HepG2 (cell line): ENCODE results near the gene PPP1R27. TPM values are rescaled to one million over a fixed set of nuclear protein-coding genes. Genes with fewer than 3 reads are reported as not detected.
A peak's percentile ranks its signal among the peaks of the same experiment; 100 is the strongest.

ENCODE experiments used
- ATAC-seq: fragments of 200-7000 bp; cut with Tn5 transposase; 3 replicates; pipeline ENCODE4 v1.9.1; 2020; ENCODE audit warnings: mild to moderate bottlenecking, moderate library complexity
- BruUV-seq: library from RNA; stranded (reverse); fragments of 400-500 nt; replicated peaks from 2 replicates; lab custom pipeline; 2021; lab: Mats Ljungman, UMichigan
- CTCF ChIA-PET: fragments of 300-600 bp; formaldehyde crosslinking; extraction: SDS; loops from one replicate; lab custom pipeline; 2021; ENCODE audit warnings: low total read pairs, inconsistent platforms, low intra/inter-chr PET ratio; lab: Yijun Ruan, JAX
- POLR2A ChIA-PET: fragments of 350-600 bp; sonication (Branson Sonifier 250); formaldehyde crosslinking; loops from one replicate; lab custom pipeline; 2020; ENCODE audit warnings: antibody characterized with exemption, inconsistent platforms; lab: Yijun Ruan, JAX
- DNase-seq: peaks from one replicate; pipeline ENCODE4 v3.0.0-alpha.2; 2015; ENCODE audit warnings: low spot score
- FAIRE-seq: peaks from 3 replicates; lab custom pipeline; 2011; peaks lifted over from hg19 to GRCh38; lab: Jason Lieb, UNC
- H2AFZ ChIP-seq: one replicate; pipeline ENCODE4 v1.6.1; 2011; ENCODE audit warnings: low read length, inconsistent platforms
- H3K27ac ChIP-seq: fragments of 300-600 bp; 3 replicates; pipeline ENCODE4 v1.8.0; 2011; ENCODE audit warnings: mixed run types, mild to moderate bottlenecking, mixed read lengths, low read length, inconsistent platforms; ENCODE audit not compliant: insufficient read depth; ENCODE audit errors: extremely low read length
- H3K27me3 ChIP-seq, 2 experiments: fragments of 200-600 bp in 1 of 2; 2 replicates in 1 of 2; 3 replicates in 1 of 2; pipeline versions ENCODE4 v1.6.0 to v1.8.0; 2011; ENCODE audit warnings: low read length in 2 of 2, mild to moderate bottlenecking in 2 of 2, moderate library complexity in 2 of 2, inconsistent platforms in 1 of 2; ENCODE audit not compliant: insufficient read depth in 2 of 2, control insufficient read depth in 1 of 2
- H3K36me3 ChIP-seq, 2 experiments: fragments of 200-600 bp in 1 of 2; replicated peaks in 1 of 2; 2 replicates in 1 of 2; 3 replicates in 1 of 2; pipeline versions ENCODE4 v1.5.1 to v1.8.0; 2011; ENCODE audit warnings: low read length in 2 of 2, inconsistent platforms in 1 of 2; ENCODE audit not compliant: insufficient read depth in 2 of 2, control insufficient read depth in 1 of 2
- H3K4me1 ChIP-seq: 2 replicates; pipeline ENCODE4 v1.5.1; 2012; ENCODE audit warnings: low read length, inconsistent platforms; ENCODE audit not compliant: insufficient read depth
- H3K4me2 ChIP-seq: 2 replicates; pipeline ENCODE4 v1.6.0; 2011; ENCODE audit warnings: low read depth, low read length, inconsistent platforms
- H3K4me3 ChIP-seq, 3 experiments: fragments of 200-600 bp in 1 of 3; sonication (generic), shearing (Covaris generic) in 1 of 3; replicated peaks in 1 of 3; 2 replicates each; pipeline ENCODE4 v1.5.1; 2011 to 2016; ENCODE audit warnings: low read length in 3 of 3, inconsistent platforms in 2 of 3, low read depth in 2 of 3, mild to moderate bottlenecking in 2 of 3, control low read depth in 1 of 3, mixed read lengths in 1 of 3; ENCODE audit not compliant: insufficient read depth in 1 of 3
- H3K79me2 ChIP-seq: one replicate; pipeline ENCODE4 v1.6.1; 2011; ENCODE audit warnings: low read length, inconsistent platforms; ENCODE audit not compliant: insufficient read depth
- H3K9ac ChIP-seq: 2 replicates; pipeline ENCODE4 v1.6.0; 2011; ENCODE audit warnings: mild to moderate bottlenecking, low read depth, low read length, inconsistent platforms; ENCODE audit not compliant: insufficient read depth
- H3K9me3 ChIP-seq: 2 replicates; pipeline ENCODE4 v1.5.1; 2012; ENCODE audit warnings: mild to moderate bottlenecking, low read length
- H4K20me1 ChIP-seq: 2 replicates; pipeline ENCODE4 v1.6.0; 2011; ENCODE audit warnings: inconsistent platforms, mild to moderate bottlenecking, low read length, moderate library complexity; ENCODE audit not compliant: insufficient read depth
- ATAD3A ChIP-seq: sonication (generic); formaldehyde crosslinking; IDR thresholded peaks from 2 replicates; pipeline ENCODE4 v1.4.0; 2020; ENCODE audit warnings: missing genetic modification reagents
- DDIT3 ChIP-seq: sonication (generic); formaldehyde crosslinking; IDR thresholded peaks from 2 replicates; pipeline ENCODE4 v1.4.0; 2020; ENCODE audit warnings: mild to moderate bottlenecking, missing genetic modification reagents
- EP300 ChIP-seq, 3 experiments: sonication (generic) in 1 of 3; formaldehyde crosslinking in 1 of 3; IDR thresholded peaks; 2 replicates each; pipeline versions ENCODE4 v1.5.1 to v1.6.1; 2011 to 2020; ENCODE audit warnings: low read depth in 2 of 3, low read length in 2 of 3, borderline replicate concordance in 1 of 3, improper control_type of control experiment in 1 of 3, mild to moderate bottlenecking in 1 of 3, missing genetic modification reagents in 1 of 3, moderate library complexity in 1 of 3
- IRF9 ChIP-seq: sonication (generic); formaldehyde crosslinking; IDR thresholded peaks from 2 replicates; pipeline ENCODE4 v1.8.0; 2022; ENCODE audit warnings: missing genetic modification reagents, mild to moderate bottlenecking, borderline replicate concordance
- KDM6A ChIP-seq: IDR thresholded peaks from 2 replicates; pipeline ENCODE4 v1.6.1; 2016; ENCODE audit warnings: low read depth
- NFYB ChIP-seq: sonication (generic); formaldehyde crosslinking; IDR thresholded peaks from 2 replicates; pipeline ENCODE4 v1.4.0; 2020; ENCODE audit warnings: missing genetic modification reagents
- NFYC ChIP-seq: IDR thresholded peaks from 2 replicates; pipeline ENCODE4 v1.6.1; 2016; ENCODE audit warnings: missing genetic modification reagents, missing compliant biosample characterization
- NKX3-1 ChIP-seq: sonication (generic); formaldehyde crosslinking; IDR thresholded peaks from 2 replicates; pipeline ENCODE4 v1.5.0; 2020; ENCODE audit warnings: missing genetic modification reagents
- NONO ChIP-seq, 2 experiments: fragments of 450-650 bp in 1 of 2; sonication (generic) in 1 of 2; formaldehyde crosslinking in 1 of 2; IDR thresholded peaks in 1 of 2; conservative IDR thresholded peaks in 1 of 2; 2 replicates each; pipeline versions ENCODE4 v1.6.1 to v1.8.0; 2017 to 2022; ENCODE audit warnings: mild to moderate bottlenecking in 1 of 2, missing genetic modification reagents in 1 of 2, moderate library complexity in 1 of 2
- PRMT3 ChIP-seq: sonication (generic); formaldehyde crosslinking; IDR thresholded peaks from 2 replicates; pipeline ENCODE4 v1.8.1; 2022; ENCODE audit warnings: low read depth, mild to moderate bottlenecking, moderate library complexity, missing genetic modification reagents, borderline replicate concordance
- PRPF4 ChIP-seq: fragments of 200-400 bp; formaldehyde crosslinking; IDR thresholded peaks from 2 replicates; pipeline ENCODE4 v1.6.1; 2016; ENCODE audit warnings: low read length, low read depth; ENCODE audit not compliant: poor library complexity, severe bottlenecking
- SAFB2 ChIP-seq: sonication (generic); formaldehyde crosslinking; IDR thresholded peaks from 2 replicates; pipeline ENCODE4 v1.5.1; 2020; ENCODE audit warnings: missing genetic modification reagents, low read depth, mild to moderate bottlenecking, borderline replicate concordance
- SCMH1 ChIP-seq: sonication (generic); formaldehyde crosslinking; IDR thresholded peaks from 2 replicates; pipeline ENCODE4 v1.9.0; 2021; ENCODE audit warnings: missing genetic modification reagents, mild to moderate bottlenecking, borderline replicate concordance
- TFDP2 ChIP-seq: sonication (generic); formaldehyde crosslinking; IDR thresholded peaks from 2 replicates; pipeline ENCODE4 v1.4.0; 2020; ENCODE audit warnings: missing genetic modification reagents
- ZC3H13 ChIP-seq: sonication (generic); formaldehyde crosslinking; IDR thresholded peaks from 2 replicates; pipeline ENCODE4 v1.8.1; 2023; ENCODE audit warnings: mild to moderate bottlenecking, missing genetic modification reagents, moderate library complexity
- ZNF160 ChIP-seq: sonication (generic); formaldehyde crosslinking; IDR thresholded peaks from 2 replicates; pipeline ENCODE4 v1.8.0; 2022; ENCODE audit warnings: mild to moderate bottlenecking, inconsistent platforms, missing genetic modification reagents
- ZNF30 ChIP-seq: sonication (generic); formaldehyde crosslinking; IDR thresholded peaks from 2 replicates; pipeline ENCODE4 v1.5.0; 2020; ENCODE audit warnings: mild to moderate bottlenecking, missing genetic modification reagents
- ZNF317 ChIP-seq: sonication (generic); formaldehyde crosslinking; IDR thresholded peaks from 2 replicates; pipeline ENCODE4 v1.5.0; 2020; ENCODE audit warnings: mild to moderate bottlenecking, missing genetic modification reagents
- ZNF768 ChIP-seq: sonication (generic); formaldehyde crosslinking; IDR thresholded peaks from 2 replicates; pipeline ENCODE4 v1.4.0; 2020; ENCODE audit warnings: missing genetic modification reagents
- ZNF790 ChIP-seq: sonication (generic); formaldehyde crosslinking; IDR thresholded peaks from 2 replicates; pipeline ENCODE4 v1.8.0; 2022; ENCODE audit warnings: missing genetic modification reagents, mild to moderate bottlenecking, borderline replicate concordance
- WGBS: methylation state at CpG from one replicate; pipeline ENCODE4 v1.1.6; 2017; ENCODE audit warnings: low lambda C conversion rate; 5-methylcytosine and 5-hydroxymethylcytosine counted together
- in situ Hi-C: cut with HindIII; loops from 2 replicates; pipeline ENCODE4 v1.10.0; 2017; ENCODE audit warnings: low pct_unique_long_range_greater_than_20kb; ENCODE audit not compliant: extremely low pct_ligation_motif_present
- intact Hi-C: fragments of 100-400 bp; cut with micrococcal nuclease; formaldehyde crosslinking; loops from one replicate; pipeline ENCODE4 v1.10.0; 2022; ENCODE audit not compliant: unreplicated experiment
- polyA plus RNA-seq, 8 experiments: library from polyadenylated mRNA; depleted of rRNA in 3 of 8; stranded (reverse) in 7 of 8; unstranded in 1 of 8; fragments of >200 nt; fragmentation: Illumina TruSeq in 4 of 8; extraction: Trizol in 4 of 8; gene quantifications; 2 replicates each; pipeline versions ENCODE4 v1.2.1 to v1.2.3, GENCODE V29; 2011 to 2016; ENCODE audit warnings: low read depth in 4 of 8, missing spikeins in 1 of 8, mixed read lengths in 1 of 8; ENCODE audit not compliant: insufficient read depth in 1 of 8
- total RNA-seq, 5 experiments: library from RNA; depleted of rRNA; stranded (reverse); fragments of >200 nt; fragmentation: Illumina TruSeq; extraction: Trizol; gene quantifications; 2 replicates each; pipeline ENCODE4 v1.2.3, GENCODE V29; 2016; ENCODE audit warnings: low read depth in 1 of 5

Gene PPP1R27
- total and polyA plus RNA-seq, 2 of the 13 experiments (the other 11 are each of a cell fraction or from before 2014, with no cell fraction given) = 0.17 to 1.00 TPM

GRCh38 chr17:81863833-81864768 is 29.3 kb upstream of the PPP1R27 start:
- BruUV-seq = no TSS peak
- intact Hi-C loops (loop anchor here (5.0 kb wide), 1 partner anchor 42 kb away; no protein-coding TSS in a partner anchor), in situ Hi-C loops (no loop called here)
- Histone ChIP-seq H2AFZ (no peak overlapping the region), H4K20me1 (peaks cover 51% of the 10 kb centered on the region), H3K4me1 (peaks cover 77% of the 10 kb centered on the region), H3K79me2 (peaks cover 47% of the 10 kb centered on the region), H3K9me3 (no peaks in the 10 kb centered on the region), H3K27ac (peak overlapping the region; percentile 5), H3K36me3 (peaks cover 15 to 36% of the 10 kb centered on the region in 2 experiments), H3K27me3 (no peaks in the 10 kb centered on the region; a peak in 1 of 5 replicates), H3K4me3 (no peak overlapping the region), H3K4me2 (peak overlapping the region; percentile 78), H3K9ac (0 out of 2 replicates have a peak overlapping the region, but pooled peaks have one; percentile 39)
- 96% methylated on average over 8 of the region's 9 CpGs for WGBS
- no peak for FAIRE-seq
- ChIA-PET POLR2A (interaction anchor here (0.5 to 3.7 kb wide), 9 partner anchors 9 to 1185 kb away, joined by 3 to 21 read pairs (median 4); partner anchors contain the start of genes DCXR and MCRIP1), CTCF (no interaction called here)
- no peak for DNase-seq
- no peak for ATAC-seq
- TF ChIP-seq ZC3H13 (CRISPR knock-in tag) (peak; percentile 48), SCMH1 (CRISPR knock-in tag) (no peak), ZNF160 (CRISPR knock-in tag) (peak; percentile 36; the same call in 1 of the 2 replicates), PRPF4 (no peak), ZNF30 (no peak), TFDP2 (CRISPR knock-in tag) (0 out of 2 replicates have a peak, but pooled peaks have one; percentile 2), ZNF790 (no peak), NFYC (CRISPR knock-in tag) (no peak), ZNF768 (0 out of 2 replicates have a peak, but pooled peaks have one; percentile 2), IRF9 (CRISPR knock-in tag) (peak; percentile 46; the same call in 1 of the 2 replicates), NONO (IDR thresholded peaks at IDR 0.05) (no peak), NONO (CRISPR knock-in tag; conservative IDR thresholded peaks at IDR 0.05) (peak; percentile 48; the same call in 1 of the 2 replicates), PRMT3 (CRISPR knock-in tag) (no peak), DDIT3 (CRISPR knock-in tag) (no peak), NKX3-1 (CRISPR knock-in tag) (0 out of 2 replicates have a peak, but pooled peaks have one; percentile 26), NFYB (CRISPR knock-in tag) (0 out of 2 replicates have a peak, but pooled peaks have one; percentile 7), EP300 (IDR thresholded peaks at IDR 0.05; ENCODE audit: low read depth in 2 of 2, low read length in 2 of 2) (no peak), EP300 (CRISPR knock-in tag; IDR thresholded peaks at IDR 0.05; ENCODE audit: borderline replicate concordance) (0 out of 2 replicates have a peak, but pooled peaks have one; percentile 13), ZNF317 (CRISPR knock-in tag) (peak; percentile 57; the same call in 1 of the 2 replicates), KDM6A (no peak), SAFB2 (CRISPR knock-in tag) (peak; percentile 65; the same call in 1 of the 2 replicates), ATAD3A (no peak)
